K562 (cell line): Measurements from ENCODE around the gene TBC1D7. TPM values are rescaled to one million over a fixed set of nuclear protein-coding genes. Genes with fewer than 3 reads are reported as not detected.

Experiments
- ATF1 ChIP-seq, 2 experiments: fragments of 450-650 bp in 1 of 2; IDR thresholded peaks; 2 replicates each; pipeline ENCODE4 v1.6.1; 2016; ENCODE audit warnings: missing compliant biosample characterization in 1 of 2, missing genetic modification characterization in 1 of 2
- MAFF ChIP-seq: IDR thresholded peaks from 2 replicates; pipeline ENCODE4 v1.6.1; 2012; ENCODE audit warnings: low read length, improper control_type of control experiment
- MAZ ChIP-seq, 2 experiments: fragments of 450-650 bp in 1 of 2; sonication (generic) in 1 of 2; formaldehyde crosslinking; IDR thresholded peaks in 1 of 2; conservative IDR thresholded peaks in 1 of 2; 2 replicates each; pipeline versions ENCODE4 v1.4.0 to v1.5.0; 2020; ENCODE audit warnings: mild to moderate bottlenecking in 1 of 2, missing genetic modification reagents in 1 of 2
- MTA1 ChIP-seq: fragments of 450-650 bp; IDR thresholded peaks from 2 replicates; pipeline ENCODE4 v1.6.1; 2017; ENCODE audit warnings: borderline replicate concordance
- NFIX ChIP-seq: fragments of 250-450 bp; sonication (Bioruptor Pico); IDR thresholded peaks from 2 replicates; pipeline ENCODE4 v1.4.0; 2020; ENCODE audit warnings: low read depth, mild to moderate bottlenecking, moderate library complexity
- NUFIP1 ChIP-seq: fragments of 450-650 bp; IDR thresholded peaks from 2 replicates; pipeline ENCODE4 v1.6.1; 2018; ENCODE audit not compliant: partially characterized antibody
- PBX2 ChIP-seq, 2 experiments: IDR thresholded peaks in 1 of 2; conservative IDR thresholded peaks in 1 of 2; 2 replicates each; pipeline ENCODE4 v1.6.1; 2016; ENCODE audit warnings: low read depth in 2 of 2, mild to moderate bottlenecking in 1 of 2, missing compliant biosample characterization in 1 of 2, missing genetic modification characterization in 1 of 2, moderate library complexity in 1 of 2
- RAD21 ChIP-seq, 2 experiments: fragments of 250-450 bp in 1 of 2; fragments of 450-650 bp in 1 of 2; sonication (Bioruptor Pico) in 1 of 2; formaldehyde crosslinking in 1 of 2; IDR thresholded peaks in 1 of 2; conservative IDR thresholded peaks in 1 of 2; 2 replicates each; pipeline versions ENCODE4 v1.4.0 to v1.8.0; 2020 to 2022; ENCODE audit warnings: mild to moderate bottlenecking in 2 of 2, moderate library complexity in 1 of 2
- TRIM24 ChIP-seq, 2 experiments: fragments of 450-650 bp; IDR thresholded peaks; 2 replicates each; pipeline ENCODE4 v1.6.1; 2016
- polyA plus RNA-seq, 8 experiments: library from polyadenylated mRNA; depleted of rRNA in 4 of 8; stranded (reverse) in 5 of 8; unstranded in 3 of 8; fragments of >200 nt; fragmentation: Nextera tagmentation in 2 of 8; fragmentation: Illumina TruSeq in 1 of 8; extraction: Ambion mirVana in 2 of 8; extraction: Trizol in 1 of 8; gene quantifications; 2 replicates each; pipeline versions ENCODE4 v1.2.1 to v1.2.3, GENCODE V29; 2011 to 2014; ENCODE audit warnings: inconsistent platforms in 1 of 8, missing spikeins in 1 of 8
- total RNA-seq, 7 experiments: library from RNA; depleted of rRNA in 6 of 7; stranded (reverse); fragments of >200 nt in 6 of 7; fragmentation: Illumina TruSeq in 2 of 7; extraction: Trizol in 2 of 7; gene quantifications; 2 replicates each; pipeline versions ENCODE4 v1.2.1 to v1.2.3, GENCODE V29; 2011 to 2021; ENCODE audit warnings: low replicate concordance in 1 of 7
- TF ChIP-seq, protein P1 (sequence below): sonication (generic); formaldehyde crosslinking; IDR thresholded peaks from 2 replicates; pipeline ENCODE4 v1.8.1; 2023; ENCODE audit warnings: missing genetic modification reagents, mild to moderate bottlenecking, borderline replicate concordance
- TF ChIP-seq, protein P2 (sequence below): fragments of 250-450 bp; sonication (Bioruptor Pico); IDR thresholded peaks from 2 replicates; pipeline ENCODE4 v1.4.0; 2020

The TBC1D7 gene
- total and polyA plus RNA-seq, 9 of the 15 experiments (the other 6 are each of a cell fraction or from before 2014, with no cell fraction given): 49.4 to 107 (median 61.1) TPM

DNA sequence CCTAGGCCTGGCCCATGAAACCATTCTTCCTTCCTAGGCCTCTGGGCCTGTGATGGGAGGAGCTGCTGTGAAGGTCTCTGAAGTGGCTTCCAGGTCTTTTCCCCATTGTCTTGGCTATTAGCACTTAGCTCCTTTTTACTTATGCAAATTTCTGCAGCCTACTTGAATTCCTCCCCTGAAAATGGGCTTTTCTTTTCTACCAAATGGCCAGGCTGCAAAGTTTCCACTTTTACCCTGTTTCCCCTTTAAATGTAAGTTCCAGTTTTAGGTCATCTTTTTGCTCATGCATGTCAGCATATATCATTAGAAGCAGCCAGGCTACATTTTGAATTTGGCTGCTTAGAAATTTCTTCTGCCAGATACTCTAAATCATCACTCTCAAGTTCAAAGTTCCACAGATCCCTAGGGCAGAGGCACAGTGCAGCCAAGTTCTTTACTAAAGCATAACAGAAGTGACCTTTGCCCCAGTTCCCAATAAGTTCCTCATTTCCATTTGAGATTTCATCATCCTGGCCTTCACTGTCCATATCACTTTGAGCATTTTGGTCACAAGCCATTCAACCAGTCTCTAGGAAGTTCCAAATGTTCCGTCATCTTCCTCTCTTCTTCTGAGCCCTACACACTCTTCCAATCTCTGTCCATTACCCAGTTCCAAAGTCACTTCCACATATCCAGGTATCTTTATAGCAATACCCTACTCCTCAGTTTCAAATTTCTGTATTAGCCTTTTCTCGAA lies 71.9 kb downstream of the TBC1D7 start (continued):
- TF ChIP-seq MAZ (CRISPR knock-in tag; conservative IDR thresholded peaks at IDR 0.05 in 1 of 2, IDR thresholded peaks at IDR 0.05 in 1 of 2) (no peak), PBX2 (CRISPR knock-in tag; IDR thresholded peaks at IDR 0.05; ENCODE audit: low read depth) (no peak), PBX2 (tag; conservative IDR thresholded peaks at IDR 0.05; ENCODE audit: low read depth) (peak; percentile 50), TRIM24 (IDR thresholded peaks at IDR 0.05) (peak; percentile 66 to 85), ATF1 (CRISPR knock-in tag; IDR thresholded peaks at IDR 0.05) (no peak), ATF1 (tag; IDR thresholded peaks at IDR 0.05) (no peak), RAD21 (CRISPR knock-in tag; conservative IDR thresholded peaks at IDR 0.05 in 1 of 2, IDR thresholded peaks at IDR 0.05 in 1 of 2) (peak in 1 of 2 experiments; percentile 12; a peak in 1 of 4 replicates), NFIX (CRISPR knock-in tag) (no peak), MTA1 (peak; percentile 44; the same call in 1 of the 2 replicates), NUFIP1 (no peak), MAFF (no peak)
- TF ChIP-seq, protein P1, sequence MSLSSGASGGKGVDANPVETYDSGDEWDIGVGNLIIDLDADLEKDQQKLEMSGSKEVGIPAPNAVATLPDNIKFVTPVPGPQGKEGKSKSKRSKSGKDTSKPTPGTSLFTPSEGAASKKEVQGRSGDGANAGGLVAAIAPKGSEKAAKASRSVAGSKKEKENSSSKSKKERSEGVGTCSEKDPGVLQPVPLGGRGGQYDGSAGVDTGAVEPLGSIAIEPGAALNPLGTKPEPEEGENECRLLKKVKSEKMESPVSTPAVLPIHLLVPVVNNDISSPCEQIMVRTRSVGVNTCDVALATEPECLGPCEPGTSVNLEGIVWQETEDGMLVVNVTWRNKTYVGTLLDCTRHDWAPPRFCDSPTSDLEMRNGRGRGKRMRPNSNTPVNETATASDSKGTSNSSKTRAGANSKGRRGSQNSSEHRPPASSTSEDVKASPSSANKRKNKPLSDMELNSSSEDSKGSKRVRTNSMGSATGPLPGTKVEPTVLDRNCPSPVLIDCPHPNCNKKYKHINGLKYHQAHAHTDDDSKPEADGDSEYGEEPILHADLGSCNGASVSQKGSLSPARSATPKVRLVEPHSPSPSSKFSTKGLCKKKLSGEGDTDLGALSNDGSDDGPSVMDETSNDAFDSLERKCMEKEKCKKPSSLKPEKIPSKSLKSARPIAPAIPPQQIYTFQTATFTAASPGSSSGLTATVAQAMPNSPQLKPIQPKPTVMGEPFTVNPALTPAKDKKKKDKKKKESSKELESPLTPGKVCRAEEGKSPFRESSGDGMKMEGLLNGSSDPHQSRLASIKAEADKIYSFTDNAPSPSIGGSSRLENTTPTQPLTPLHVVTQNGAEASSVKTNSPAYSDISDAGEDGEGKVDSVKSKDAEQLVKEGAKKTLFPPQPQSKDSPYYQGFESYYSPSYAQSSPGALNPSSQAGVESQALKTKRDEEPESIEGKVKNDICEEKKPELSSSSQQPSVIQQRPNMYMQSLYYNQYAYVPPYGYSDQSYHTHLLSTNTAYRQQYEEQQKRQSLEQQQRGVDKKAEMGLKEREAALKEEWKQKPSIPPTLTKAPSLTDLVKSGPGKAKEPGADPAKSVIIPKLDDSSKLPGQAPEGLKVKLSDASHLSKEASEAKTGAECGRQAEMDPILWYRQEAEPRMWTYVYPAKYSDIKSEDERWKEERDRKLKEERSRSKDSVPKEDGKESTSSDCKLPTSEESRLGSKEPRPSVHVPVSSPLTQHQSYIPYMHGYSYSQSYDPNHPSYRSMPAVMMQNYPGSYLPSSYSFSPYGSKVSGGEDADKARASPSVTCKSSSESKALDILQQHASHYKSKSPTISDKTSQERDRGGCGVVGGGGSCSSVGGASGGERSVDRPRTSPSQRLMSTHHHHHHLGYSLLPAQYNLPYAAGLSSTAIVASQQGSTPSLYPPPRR (CRISPR knock-in tag): no peak
- TF ChIP-seq, protein P2, sequence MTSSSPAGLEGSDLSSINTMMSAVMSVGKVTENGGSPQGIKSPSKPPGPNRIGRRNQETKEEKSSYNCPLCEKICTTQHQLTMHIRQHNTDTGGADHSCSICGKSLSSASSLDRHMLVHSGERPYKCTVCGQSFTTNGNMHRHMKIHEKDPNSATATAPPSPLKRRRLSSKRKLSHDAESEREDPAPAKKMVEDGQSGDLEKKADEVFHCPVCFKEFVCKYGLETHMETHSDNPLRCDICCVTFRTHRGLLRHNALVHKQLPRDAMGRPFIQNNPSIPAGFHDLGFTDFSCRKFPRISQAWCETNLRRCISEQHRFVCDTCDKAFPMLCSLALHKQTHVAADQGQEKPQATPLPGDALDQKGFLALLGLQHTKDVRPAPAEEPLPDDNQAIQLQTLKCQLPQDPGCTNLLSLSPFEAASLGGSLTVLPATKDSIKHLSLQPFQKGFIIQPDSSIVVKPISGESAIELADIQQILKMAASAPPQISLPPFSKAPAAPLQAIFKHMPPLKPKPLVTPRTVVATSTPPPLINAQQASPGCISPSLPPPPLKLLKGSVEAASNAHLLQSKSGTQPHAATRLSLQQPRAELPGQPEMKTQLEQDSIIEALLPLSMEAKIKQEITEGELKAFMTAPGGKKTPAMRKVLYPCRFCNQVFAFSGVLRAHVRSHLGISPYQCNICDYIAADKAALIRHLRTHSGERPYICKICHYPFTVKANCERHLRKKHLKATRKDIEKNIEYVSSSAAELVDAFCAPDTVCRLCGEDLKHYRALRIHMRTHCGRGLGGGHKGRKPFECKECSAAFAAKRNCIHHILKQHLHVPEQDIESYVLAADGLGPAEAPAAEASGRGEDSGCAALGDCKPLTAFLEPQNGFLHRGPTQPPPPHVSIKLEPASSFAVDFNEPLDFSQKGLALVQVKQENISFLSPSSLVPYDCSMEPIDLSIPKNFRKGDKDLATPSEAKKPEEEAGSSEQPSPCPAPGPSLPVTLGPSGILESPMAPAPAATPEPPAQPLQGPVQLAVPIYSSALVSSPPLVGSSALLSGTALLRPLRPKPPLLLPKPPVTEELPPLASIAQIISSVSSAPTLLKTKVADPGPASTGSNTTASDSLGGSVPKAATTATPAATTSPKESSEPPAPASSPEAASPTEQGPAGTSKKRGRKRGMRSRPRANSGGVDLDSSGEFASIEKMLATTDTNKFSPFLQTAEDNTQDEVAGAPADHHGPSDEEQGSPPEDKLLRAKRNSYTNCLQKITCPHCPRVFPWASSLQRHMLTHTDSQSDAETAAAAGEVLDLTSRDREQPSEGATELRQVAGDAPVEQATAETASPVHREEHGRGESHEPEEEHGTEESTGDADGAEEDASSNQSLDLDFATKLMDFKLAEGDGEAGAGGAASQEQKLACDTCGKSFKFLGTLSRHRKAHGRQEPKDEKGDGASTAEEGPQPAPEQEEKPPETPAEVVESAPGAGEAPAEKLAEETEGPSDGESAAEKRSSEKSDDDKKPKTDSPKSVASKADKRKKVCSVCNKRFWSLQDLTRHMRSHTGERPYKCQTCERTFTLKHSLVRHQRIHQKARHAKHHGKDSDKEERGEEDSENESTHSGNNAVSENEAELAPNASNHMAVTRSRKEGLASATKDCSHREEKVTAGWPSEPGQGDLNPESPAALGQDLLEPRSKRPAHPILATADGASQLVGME (CRISPR knock-in tag): no peak
